K562 (cell line): ENCODE results near the gene GFI1B. TPM values are rescaled to one million over a fixed set of nuclear protein-coding genes. Genes with fewer than 3 reads are reported as not detected.

Experiments
- ATAC-seq: fragments of 200-7000 bp; cut with Tn5 transposase; 3 replicates; pipeline ENCODE4 v1.9.1; 2020; ENCODE audit warnings: moderate library complexity
- BruUV-seq: library from RNA; stranded (reverse); fragments of 400-500 nt; replicated peaks from 2 replicates; lab custom pipeline; 2021; lab: Mats Ljungman, UMichigan
- CTCF ChIA-PET: fragments of 300-600 bp; formaldehyde crosslinking; extraction: SDS; loops from one replicate; lab custom pipeline; 2021; ENCODE audit warnings: low intra/inter-chr PET ratio; lab: Yijun Ruan, JAX
- POLR2A ChIA-PET: fragments of 300-600, 350-650 bp; sonication (Branson Sonifier 250); formaldehyde crosslinking; extraction: SDS; loops from one replicate; lab custom pipeline; 2021; ENCODE audit warnings: antibody characterized with exemption, inconsistent platforms; lab: Yijun Ruan, JAX
- DNase-seq, 4 experiments: peaks; one replicate each; pipeline versions ENCODE4 v3.0.0 to v3.0.0-alpha.2; 2011 to 2018; ENCODE audit warnings: low spot score in 3 of 4, mixed read lengths in 3 of 4; ENCODE audit errors: extremely low read depth in 1 of 4
- FAIRE-seq: peaks from 2 replicates; lab custom pipeline; 2011; peaks lifted over from hg19 to GRCh38; lab: Jason Lieb, UNC
- H2AFZ ChIP-seq: 2 replicates; pipeline ENCODE4 v1.6.0; 2011; ENCODE audit warnings: low read depth, low read length, control low read depth, inconsistent platforms
- H3K27ac ChIP-seq: fragments of 200-600 bp; 3 replicates; pipeline ENCODE4 v1.8.0; 2011; ENCODE audit warnings: low read depth, mild to moderate bottlenecking, control low read depth, inconsistent platforms, low read length, moderate library complexity, mixed read lengths; ENCODE audit errors: extremely low read depth
- H3K27me3 ChIP-seq, 2 experiments: fragments of 300-600 bp in 1 of 2; 2 replicates in 1 of 2; 3 replicates in 1 of 2; pipeline versions ENCODE4 v1.6.0 to v1.8.0; 2011; ENCODE audit warnings: inconsistent platforms in 2 of 2, low read length in 2 of 2, mild to moderate bottlenecking in 1 of 2, mixed read lengths in 1 of 2, moderate library complexity in 1 of 2; ENCODE audit not compliant: control insufficient read depth in 2 of 2, insufficient read depth in 2 of 2
- H3K36me3 ChIP-seq: fragments of 300-600 bp; 3 replicates; pipeline ENCODE4 v1.8.0; 2011; ENCODE audit warnings: mild to moderate bottlenecking, low read length, inconsistent platforms; ENCODE audit not compliant: control insufficient read depth, insufficient read depth
- H3K4me1 ChIP-seq, 2 experiments: fragments of 200-600 bp in 1 of 2; replicated peaks in 1 of 2; 2 replicates in 1 of 2; 3 replicates in 1 of 2; pipeline versions ENCODE4 v1.5.1 to v1.8.0; 2011; ENCODE audit warnings: inconsistent platforms in 2 of 2, low read length in 2 of 2, mild to moderate bottlenecking in 1 of 2, mixed read lengths in 1 of 2, moderate library complexity in 1 of 2; ENCODE audit not compliant: control insufficient read depth in 2 of 2, insufficient read depth in 2 of 2
- H3K4me2 ChIP-seq: 2 replicates; pipeline ENCODE4 v1.6.1; 2011; ENCODE audit warnings: low read length, control low read depth, inconsistent platforms, mixed read lengths; ENCODE audit not compliant: insufficient read depth
- H3K4me3 ChIP-seq: fragments of 200-600 bp; sonication (generic), shearing (Covaris generic); 2 replicates; pipeline ENCODE4 v1.5.1; 2016; ENCODE audit warnings: control low read depth, inconsistent platforms
- H3K79me2 ChIP-seq: fragments of 200-600 bp; 3 replicates; pipeline ENCODE4 v1.8.0; 2011; ENCODE audit warnings: low read length, inconsistent platforms; ENCODE audit not compliant: control insufficient read depth, insufficient read depth
- H3K9ac ChIP-seq, 2 experiments: 2 replicates each; pipeline versions ENCODE4 v1.6.0 to v1.6.1; 2011; ENCODE audit warnings: low read depth in 2 of 2, low read length in 2 of 2, control low read depth in 1 of 2, inconsistent platforms in 1 of 2, mild to moderate bottlenecking in 1 of 2, mixed read lengths in 1 of 2; ENCODE audit not compliant: insufficient read depth in 1 of 2
- H3K9me1 ChIP-seq: one replicate; pipeline ENCODE4 v1.6.0; 2011; ENCODE audit warnings: inconsistent platforms, mild to moderate bottlenecking, low read length, moderate library complexity; ENCODE audit not compliant: control insufficient read depth, insufficient read depth
- H3K9me3 ChIP-seq: replicated peaks from 2 replicates; pipeline ENCODE4 v1.5.1; 2011; ENCODE audit warnings: low read depth, low read length, inconsistent platforms; ENCODE audit not compliant: control insufficient read depth, insufficient read depth
- H4K20me1 ChIP-seq: replicated peaks from 2 replicates; pipeline ENCODE4 v1.6.1; 2011; ENCODE audit warnings: low read length, inconsistent platforms, mixed read lengths; ENCODE audit not compliant: control insufficient read depth, insufficient read depth
- POLR2G ChIP-seq: fragments of 200-400 bp; formaldehyde crosslinking; IDR thresholded peaks from 2 replicates; pipeline ENCODE4 v1.6.1; 2017; ENCODE audit warnings: low read depth, mild to moderate bottlenecking, antibody characterized with exemption, low read length, moderate library complexity
- RBFOX2 ChIP-seq: fragments of 200-400 bp; formaldehyde crosslinking; IDR thresholded peaks from 2 replicates; pipeline ENCODE4 v1.6.1; 2017; ENCODE audit warnings: low read depth, mild to moderate bottlenecking, low read length, moderate library complexity
- XRCC5 ChIP-seq: fragments of 200-400 bp; formaldehyde crosslinking; IDR thresholded peaks from 2 replicates; pipeline ENCODE4 v1.6.1; 2017; ENCODE audit warnings: low read depth, mild to moderate bottlenecking, low read length
- WGBS: fragments of 100-300 bp; shearing (Covaris generic); methylation state at CpG from one replicate; pipeline ENCODE4 v1.1.6; 2016; ENCODE audit warnings: low coverage, mixed read lengths; ENCODE audit not compliant: insufficient coverage; ENCODE audit errors: missing lambda C conversion rate; 5-methylcytosine and 5-hydroxymethylcytosine counted together
- in situ Hi-C: fragments of 300-500 bp; cut with MboI; formaldehyde crosslinking; loops from 4 replicates; pipeline ENCODE4 v1.15.0; 2018; ENCODE audit warnings: inconsistent platforms, mixed read lengths
- intact Hi-C: fragments of 100-400 bp; cut with micrococcal nuclease; formaldehyde crosslinking; loops from 2 replicates; pipeline ENCODE4 v1.14.2; 2022
- polyA plus RNA-seq, 8 experiments: library from polyadenylated mRNA; depleted of rRNA in 4 of 8; stranded (reverse) in 5 of 8; unstranded in 3 of 8; fragments of >200 nt; fragmentation: Nextera tagmentation in 2 of 8; fragmentation: Illumina TruSeq in 1 of 8; extraction: Ambion mirVana in 2 of 8; extraction: Trizol in 1 of 8; gene quantifications; 2 replicates each; pipeline versions ENCODE4 v1.2.1 to v1.2.3, GENCODE V29; 2011 to 2014; ENCODE audit warnings: inconsistent platforms in 1 of 8, missing spikeins in 1 of 8
- total RNA-seq, 7 experiments: library from RNA; depleted of rRNA in 6 of 7; stranded (reverse); fragments of >200 nt in 6 of 7; fragmentation: Illumina TruSeq in 2 of 7; extraction: Trizol in 2 of 7; gene quantifications; 2 replicates each; pipeline versions ENCODE4 v1.2.1 to v1.2.3, GENCODE V29; 2011 to 2021; ENCODE audit warnings: low replicate concordance in 1 of 7

Gene GFI1B
- total and polyA plus RNA-seq, 9 of the 15 experiments (the other 6 are each of a cell fraction or from before 2014, with no cell fraction given): 8.0 to 75.7 (median 34.5) TPM

DNA sequence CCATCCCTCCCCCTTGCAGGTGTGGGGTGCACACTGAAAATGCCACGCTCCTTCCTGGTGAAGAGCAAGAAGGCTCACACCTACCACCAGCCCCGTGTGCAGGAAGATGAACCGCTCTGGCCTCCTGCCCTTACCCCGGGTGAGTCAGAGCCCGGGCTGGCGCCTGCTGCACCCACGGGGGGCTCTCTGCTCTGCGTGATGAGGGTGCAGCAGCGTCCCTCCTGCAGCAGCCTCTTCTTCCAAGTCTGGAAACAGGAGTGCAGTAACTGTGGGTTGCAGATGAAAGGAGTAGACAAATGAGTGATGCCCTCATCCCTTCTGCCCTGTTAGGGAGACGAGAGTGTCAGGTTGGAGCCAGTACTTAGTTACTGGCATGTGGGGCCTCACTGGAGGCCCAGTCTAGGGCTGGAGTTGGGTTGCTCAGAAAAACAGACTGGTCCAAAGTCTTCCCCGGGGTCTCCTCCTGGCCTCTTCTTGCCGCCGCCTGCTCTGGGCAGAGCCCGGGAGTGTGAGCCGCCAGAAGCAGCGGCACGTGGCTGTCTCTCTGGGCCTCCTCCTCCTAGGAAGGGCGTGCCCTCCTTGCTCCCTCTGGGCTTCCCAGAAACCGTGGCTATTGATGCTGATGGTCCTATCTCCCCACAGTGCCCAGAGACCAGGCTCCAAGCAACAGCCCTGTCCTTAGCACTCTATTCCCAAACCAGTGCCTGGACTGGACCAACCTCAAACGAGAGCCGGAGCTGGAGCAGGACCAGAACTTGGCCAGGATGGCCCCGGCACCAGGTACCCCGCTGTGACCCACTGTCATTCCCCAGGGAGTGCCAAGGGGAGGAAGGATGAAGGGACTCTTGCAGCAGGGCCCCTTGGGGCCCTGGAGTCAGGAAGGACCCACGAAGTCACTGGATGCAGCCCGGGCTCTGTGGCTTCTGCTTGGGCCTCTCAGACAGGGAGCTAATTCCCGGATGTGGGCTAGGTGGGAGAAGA is 8.4 kb downstream of the GFI1B start:
- no peak overlapping the region for H3K4me3 ChIP-seq
- intact Hi-C loops (no loop called here), in situ Hi-C loops (no loop called here)
- TF ChIP-seq RBFOX2 (peak; percentile 54), XRCC5 (no peak), POLR2G (peak; percentile 22; the same call in 1 of the 2 replicates)
- H4K20me1 ChIP-seq: no peaks in the 10 kb centered on the region
- ATAC-seq (no peak), FAIRE-seq (no peak), DNase-seq (no peak)
- peaks cover 55% of the 10 kb centered on the region for H3K79me2 ChIP-seq
- H3K27ac ChIP-seq: no peak overlapping the region
- H3K9me1 ChIP-seq: peaks cover 4% of the 10 kb centered on the region
- no peak overlapping the region for H2AFZ ChIP-seq
- 78% methylated on average over 17 of the region's 26 CpGs for WGBS
- ChIA-PET CTCF (no interaction called here), POLR2A (no interaction called here)
- peak overlapping the region in 1 of 2 experiments; percentile 20; a peak in 1 of 4 replicates for H3K9ac ChIP-seq
- H3K36me3 ChIP-seq: peaks cover 77% of the 10 kb centered on the region
- BruUV-seq: no TSS peak
- no peaks in the 10 kb centered on the region for H3K27me3 ChIP-seq
- H3K4me2 ChIP-seq: no peak overlapping the region
- H3K4me1 ChIP-seq: peaks cover 43 to 84% of the 10 kb centered on the region in 2 experiments
- no peaks in the 10 kb centered on the region for H3K9me3 ChIP-seq
